ENCODE results near the gene RAPGEF4. TPM values are rescaled to one million over a fixed set of nuclear protein-coding genes. Genes with fewer than 3 reads are reported as not detected.

The RAPGEF4 gene
- total and polyA plus RNA-seq, 8 donors: 3.6 to 23.7 (median 9.8) TPM; not detected in 1

DNA sequence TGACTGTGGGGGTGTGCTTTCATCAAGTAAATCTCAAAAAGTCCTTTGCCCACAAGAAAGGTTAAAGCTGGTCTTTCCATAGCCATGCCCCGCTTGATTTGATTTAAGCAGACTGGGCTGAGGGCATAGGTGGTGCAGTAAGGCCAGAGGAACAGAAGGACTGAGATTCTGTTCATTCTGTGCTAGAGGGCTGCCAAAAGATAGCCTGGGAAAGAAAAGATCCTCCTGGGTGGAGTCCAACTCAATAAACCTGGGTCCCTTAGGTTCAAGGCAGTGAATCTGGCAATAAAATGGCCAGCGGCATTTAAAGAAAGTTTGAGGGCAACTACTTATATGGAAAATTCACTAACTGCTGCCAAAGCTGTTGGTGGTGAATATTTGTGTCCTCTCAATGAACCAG is 280.8 kb downstream of the RAPGEF4 start:
- 84 to 97% (median 93%) methylated on average over 2 of the region's 2 CpGs for WGBS, 5 donors
- H3K4me3 ChIP-seq: no peak overlapping the region
- H3K36me3 ChIP-seq: no peaks in the 10 kb centered on the region
- intact Hi-C loops (cut with DNase I; ENCODE audit: low total_unique reads): no loop called here
- H3K4me1 ChIP-seq: no peaks in the 10 kb centered on the region
- H3K27ac ChIP-seq: no peak overlapping the region
- no peak for DNase-seq
- H3K9me3 ChIP-seq: no peaks in the 10 kb centered on the region
- TF ChIP-seq POLR2AphosphoS5 (IDR thresholded peaks at IDR 0.05) (no peak), EP300 (IDR thresholded peaks at IDR 0.05) (no peak), POLR2A (IDR thresholded peaks at IDR 0.05) (no peak)
- TF ChIP-seq, protein P1, sequence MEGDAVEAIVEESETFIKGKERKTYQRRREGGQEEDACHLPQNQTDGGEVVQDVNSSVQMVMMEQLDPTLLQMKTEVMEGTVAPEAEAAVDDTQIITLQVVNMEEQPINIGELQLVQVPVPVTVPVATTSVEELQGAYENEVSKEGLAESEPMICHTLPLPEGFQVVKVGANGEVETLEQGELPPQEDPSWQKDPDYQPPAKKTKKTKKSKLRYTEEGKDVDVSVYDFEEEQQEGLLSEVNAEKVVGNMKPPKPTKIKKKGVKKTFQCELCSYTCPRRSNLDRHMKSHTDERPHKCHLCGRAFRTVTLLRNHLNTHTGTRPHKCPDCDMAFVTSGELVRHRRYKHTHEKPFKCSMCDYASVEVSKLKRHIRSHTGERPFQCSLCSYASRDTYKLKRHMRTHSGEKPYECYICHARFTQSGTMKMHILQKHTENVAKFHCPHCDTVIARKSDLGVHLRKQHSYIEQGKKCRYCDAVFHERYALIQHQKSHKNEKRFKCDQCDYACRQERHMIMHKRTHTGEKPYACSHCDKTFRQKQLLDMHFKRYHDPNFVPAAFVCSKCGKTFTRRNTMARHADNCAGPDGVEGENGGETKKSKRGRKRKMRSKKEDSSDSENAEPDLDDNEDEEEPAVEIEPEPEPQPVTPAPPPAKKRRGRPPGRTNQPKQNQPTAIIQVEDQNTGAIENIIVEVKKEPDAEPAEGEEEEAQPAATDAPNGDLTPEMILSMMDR (IDR thresholded peaks at IDR 0.05): no peak
- H3K27me3 ChIP-seq: no peaks in the 10 kb centered on the region

DNA sequence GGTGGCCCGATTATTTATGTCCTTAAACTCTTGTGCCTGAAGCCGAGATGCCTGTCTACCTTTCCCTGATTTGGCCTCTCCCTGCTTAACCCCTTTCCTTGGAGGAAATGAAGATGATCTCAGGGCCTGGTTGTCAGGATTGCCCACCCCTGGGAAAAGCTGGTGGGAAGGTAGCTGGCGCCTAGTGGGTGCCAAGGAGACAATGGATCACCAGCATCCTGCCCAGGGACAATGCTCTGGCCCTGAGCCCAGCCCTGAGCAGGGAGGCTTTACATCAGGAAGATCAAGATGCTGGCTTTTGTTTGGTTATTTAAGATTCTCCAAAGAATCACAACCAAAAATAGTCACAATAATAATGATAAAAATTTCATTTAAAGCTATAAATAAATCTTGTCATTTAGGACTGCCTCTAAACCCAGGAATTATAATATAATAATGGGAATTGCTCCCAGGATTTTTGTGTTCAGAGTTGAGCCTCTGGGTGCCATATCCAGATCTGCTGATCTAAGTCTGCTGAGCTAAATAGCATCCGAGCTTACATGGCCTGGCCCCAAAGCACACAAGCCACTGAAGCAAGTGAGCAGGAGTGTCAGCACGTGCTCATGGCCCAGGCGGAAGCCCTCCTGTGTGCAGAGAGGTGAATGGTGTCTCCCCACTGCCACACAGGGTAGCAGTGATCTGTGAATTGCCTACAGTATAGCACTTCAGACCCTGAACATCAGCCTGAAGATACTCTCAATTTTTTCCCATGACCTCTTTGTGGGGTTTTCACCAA is 282.2 kb downstream of the RAPGEF4 start:
- H3K27ac ChIP-seq: no peak overlapping the region
- H3K9me3 ChIP-seq: no peaks in the 10 kb centered on the region
- H3K36me3 ChIP-seq: no peaks in the 10 kb centered on the region
- 68 to 84% (median 77%) methylated on average over 6 of the region's 6 CpGs for WGBS, 5 donors
- TF ChIP-seq, protein P1 (IDR thresholded peaks at IDR 0.05): no peak
- no peak for TF ChIP-seq EP300 (IDR thresholded peaks at IDR 0.05)
- TF ChIP-seq POLR2A (IDR thresholded peaks at IDR 0.05): no peak
- no peak for TF ChIP-seq POLR2AphosphoS5 (IDR thresholded peaks at IDR 0.05)
- DNase-seq: no peak
- H3K4me1 ChIP-seq: no peaks in the 10 kb centered on the region
- intact Hi-C loops (cut with DNase I; ENCODE audit: low total_unique reads): no loop called here
- H3K27me3 ChIP-seq: no peaks in the 10 kb centered on the region
- H3K4me3 ChIP-seq: no peak overlapping the region

DNA sequence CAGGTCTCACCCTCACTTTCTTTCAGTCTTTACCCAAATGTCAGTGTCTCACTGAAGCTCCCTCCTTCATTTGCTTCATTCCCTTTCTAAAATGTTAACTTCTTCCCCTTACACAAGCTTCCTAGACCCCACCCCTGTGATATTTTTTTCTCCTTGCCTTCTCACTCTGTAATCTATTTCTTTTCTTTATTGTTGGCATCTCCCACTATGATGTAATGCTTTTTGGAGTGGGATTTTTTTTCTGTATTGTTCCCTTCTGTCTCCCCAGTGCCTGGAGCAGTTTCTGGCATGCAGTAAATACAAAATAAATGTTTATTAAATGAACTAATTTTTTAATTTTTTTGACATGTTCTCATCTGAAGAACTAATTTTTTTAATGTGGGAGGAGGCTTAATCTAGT is 284.1 kb downstream of the RAPGEF4 start:
- TF ChIP-seq, protein P1 (IDR thresholded peaks at IDR 0.05): no peak
- TF ChIP-seq POLR2A (IDR thresholded peaks at IDR 0.05) (no peak), POLR2AphosphoS5 (IDR thresholded peaks at IDR 0.05) (no peak), EP300 (IDR thresholded peaks at IDR 0.05) (no peak)
- H3K4me1 ChIP-seq: no peaks in the 10 kb centered on the region
- intact Hi-C loops (cut with DNase I; ENCODE audit: low total_unique reads): no loop called here
- H3K9me3 ChIP-seq: no peaks in the 10 kb centered on the region
- peak in 1 of 2 donors; percentile 30 for DNase-seq
- H3K4me3 ChIP-seq: no peak overlapping the region
- H3K27me3 ChIP-seq: no peaks in the 10 kb centered on the region
- no peaks in the 10 kb centered on the region for H3K36me3 ChIP-seq
- no peak overlapping the region for H3K27ac ChIP-seq

DNA sequence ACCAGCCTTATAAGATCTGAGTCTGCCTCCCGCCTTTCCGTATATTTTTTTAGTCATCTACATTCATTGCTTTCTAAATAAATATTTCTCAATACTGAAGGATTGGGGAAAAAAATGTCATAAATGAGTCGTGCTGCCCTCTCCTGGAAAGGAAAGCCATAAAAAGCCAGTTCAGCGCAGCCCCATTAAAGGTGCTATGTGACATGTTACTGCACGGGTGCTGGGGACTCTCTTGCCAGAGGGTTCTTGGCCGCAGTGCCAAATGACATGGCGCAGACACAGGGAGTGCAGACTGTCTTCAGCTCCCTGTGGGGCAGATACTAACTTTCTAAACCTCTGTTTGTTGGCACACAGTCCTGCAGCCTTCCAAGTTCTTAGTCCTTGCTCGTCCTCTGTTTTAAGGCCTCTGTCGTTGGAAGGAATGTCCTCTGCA is 286.3 kb downstream of the RAPGEF4 start:
- Histone ChIP-seq H3K36me3 (no peaks in the 10 kb centered on the region), H3K4me1 (peaks cover 0 to 1% (median under 1%) of the 10 kb centered on the region in 4 donors), H3K9me3 (no peaks in the 10 kb centered on the region), H3K27ac (no peak overlapping the region), H3K27me3 (no peaks in the 10 kb centered on the region), H3K4me3 (no peak overlapping the region)
- no peak for DNase-seq
- WGBS, 5 donors: 59 to 68% (median 64%) methylated on average over 9 of the region's 9 CpGs
- no peak for TF ChIP-seq EP300 (IDR thresholded peaks at IDR 0.05)
- no peak for TF ChIP-seq POLR2AphosphoS5 (IDR thresholded peaks at IDR 0.05)
- TF ChIP-seq, protein P1 (IDR thresholded peaks at IDR 0.05): peak in 1 of 7 experiments; percentile 17
- intact Hi-C loops (cut with DNase I; ENCODE audit: low total_unique reads): no loop called here

All from stomach (tissue), 9 donors.